GM10248 (cell line): Measurements from ENCODE around the gene FASTK.

Source experiments
- CTCF ChIA-PET: fragments of 300-600 bp; sonication (Branson Sonifier 250); formaldehyde crosslinking; extraction: SDS; loops from one replicate; lab custom pipeline; 2021; ENCODE audit warnings: antibody characterized with exemption; lab: Yijun Ruan, JAX
- POLR2A ChIA-PET: fragments of 350-650 bp; sonication (Branson Sonifier 250); formaldehyde crosslinking; extraction: SDS; loops from one replicate; lab custom pipeline; 2020; ENCODE audit warnings: antibody characterized with exemption; lab: Yijun Ruan, JAX
- DNase-seq: peaks from one replicate; pipeline ENCODE4 v3.0.0; 2012; ENCODE audit errors: extremely low spot score
- TF ChIP-seq, protein P1 (sequence below): IDR thresholded peaks from 2 replicates; pipeline ENCODE4 v1.5.1; 2012; ENCODE audit warnings: mild to moderate bottlenecking, low read depth; ENCODE audit errors: extremely low read depth, missing control alignments, control extremely low read depth

Gene FASTK

DNA sequence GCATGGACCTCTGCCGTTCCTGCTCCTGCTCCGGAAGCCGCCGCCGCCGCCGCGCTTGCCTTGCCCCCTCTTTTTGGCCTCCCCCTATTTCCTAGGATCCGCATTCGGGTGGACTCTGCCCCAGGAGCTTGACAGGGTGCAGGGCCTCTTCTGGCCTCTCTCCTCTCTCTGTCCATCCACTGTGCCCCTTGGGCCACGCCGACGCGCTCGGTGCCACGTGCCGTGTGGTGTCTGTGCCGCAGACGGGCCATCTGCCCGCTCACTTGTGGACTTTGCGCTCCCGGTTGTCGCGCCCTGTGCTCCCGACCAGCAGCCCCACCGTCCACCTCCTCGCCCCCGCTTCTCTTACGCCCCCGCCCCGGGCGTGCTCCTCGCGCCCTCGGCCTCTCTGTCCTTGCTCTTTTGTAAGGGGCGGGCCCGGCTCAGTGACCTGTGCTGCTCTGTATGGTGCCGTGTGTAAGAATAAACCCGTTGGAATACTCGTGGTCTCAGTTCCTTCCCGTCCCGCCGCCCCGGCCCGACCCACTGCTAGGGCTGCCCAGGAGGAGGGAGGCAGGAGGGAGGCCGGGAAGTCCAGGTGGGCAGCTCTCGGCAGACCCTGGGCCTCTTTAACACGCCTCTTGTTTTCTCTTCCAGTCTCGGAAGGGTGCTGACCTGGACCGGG lies 42.7 kb upstream of the FASTK start:
- POLR2A ChIA-PET, result no interaction called here
- TF ChIP-seq, protein P1, sequence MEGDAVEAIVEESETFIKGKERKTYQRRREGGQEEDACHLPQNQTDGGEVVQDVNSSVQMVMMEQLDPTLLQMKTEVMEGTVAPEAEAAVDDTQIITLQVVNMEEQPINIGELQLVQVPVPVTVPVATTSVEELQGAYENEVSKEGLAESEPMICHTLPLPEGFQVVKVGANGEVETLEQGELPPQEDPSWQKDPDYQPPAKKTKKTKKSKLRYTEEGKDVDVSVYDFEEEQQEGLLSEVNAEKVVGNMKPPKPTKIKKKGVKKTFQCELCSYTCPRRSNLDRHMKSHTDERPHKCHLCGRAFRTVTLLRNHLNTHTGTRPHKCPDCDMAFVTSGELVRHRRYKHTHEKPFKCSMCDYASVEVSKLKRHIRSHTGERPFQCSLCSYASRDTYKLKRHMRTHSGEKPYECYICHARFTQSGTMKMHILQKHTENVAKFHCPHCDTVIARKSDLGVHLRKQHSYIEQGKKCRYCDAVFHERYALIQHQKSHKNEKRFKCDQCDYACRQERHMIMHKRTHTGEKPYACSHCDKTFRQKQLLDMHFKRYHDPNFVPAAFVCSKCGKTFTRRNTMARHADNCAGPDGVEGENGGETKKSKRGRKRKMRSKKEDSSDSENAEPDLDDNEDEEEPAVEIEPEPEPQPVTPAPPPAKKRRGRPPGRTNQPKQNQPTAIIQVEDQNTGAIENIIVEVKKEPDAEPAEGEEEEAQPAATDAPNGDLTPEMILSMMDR, result no peak
- CTCF ChIA-PET, result interaction anchor here (0.6 to 3.8 kb wide), 45 partner anchors 10 to 759 kb away, joined by 3 to 49 read pairs (median 4); partner anchors contain the start of genes ASB10 and GBX1
- DNase-seq, result no peak

DNA sequence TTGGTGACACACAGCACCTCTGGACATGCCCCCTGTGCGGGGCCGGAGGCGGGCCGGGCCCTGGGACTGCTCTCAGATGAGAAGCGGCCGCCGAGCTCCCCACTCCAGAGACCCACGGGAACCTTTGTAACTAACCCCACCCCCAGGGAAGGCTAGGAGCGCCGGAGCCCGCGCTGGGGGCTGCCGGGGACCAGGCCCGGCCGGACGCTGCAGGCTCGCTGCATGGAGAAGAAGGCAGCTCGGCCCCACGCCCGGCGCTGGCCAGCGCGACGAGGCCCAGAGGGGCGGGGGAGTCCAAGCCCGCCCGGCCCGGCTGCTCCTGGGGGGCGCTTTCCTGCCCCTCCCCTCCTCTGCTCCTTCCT lies 42.2 kb upstream of the FASTK start:
- POLR2A ChIA-PET, result no interaction called here
- TF ChIP-seq, protein P1, result no peak
- DNase-seq, result no peak
- CTCF ChIA-PET, result interaction anchor here (1.3 to 3.8 kb wide), 4 partner anchors 10 to 181 kb away, joined by 3 to 49 read pairs (median 17); no protein-coding TSS in a partner anchor

DNA sequence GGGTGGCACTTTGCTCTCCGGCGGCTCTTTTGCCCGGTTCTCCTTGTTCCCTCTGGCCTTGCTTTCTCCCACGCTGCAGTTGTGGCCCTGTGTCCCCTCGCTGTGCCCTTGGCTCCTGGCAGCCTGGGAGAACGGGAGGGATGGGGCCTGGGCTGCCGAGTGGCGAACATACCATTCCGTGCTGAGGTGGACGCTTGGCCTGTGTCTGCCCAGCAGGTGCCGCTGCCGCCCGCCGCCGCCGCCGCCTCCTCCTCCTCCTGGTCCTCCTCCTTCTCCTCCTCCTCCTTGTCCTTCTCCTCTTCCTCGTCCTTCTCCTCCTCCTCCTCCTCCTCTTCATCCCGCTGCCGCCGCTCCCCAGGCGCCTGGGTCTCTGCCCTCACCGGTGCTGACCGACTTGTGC lies 41.7 kb upstream of the FASTK start:
- CTCF ChIA-PET, result interaction anchor here (2.6 to 3.8 kb wide), 2 partner anchors 9 to 18 kb away, joined by 14 to 49 read pairs; no protein-coding TSS in a partner anchor
- POLR2A ChIA-PET, result no interaction called here
- DNase-seq, result no peak
- TF ChIP-seq, protein P1, result no peak

DNA sequence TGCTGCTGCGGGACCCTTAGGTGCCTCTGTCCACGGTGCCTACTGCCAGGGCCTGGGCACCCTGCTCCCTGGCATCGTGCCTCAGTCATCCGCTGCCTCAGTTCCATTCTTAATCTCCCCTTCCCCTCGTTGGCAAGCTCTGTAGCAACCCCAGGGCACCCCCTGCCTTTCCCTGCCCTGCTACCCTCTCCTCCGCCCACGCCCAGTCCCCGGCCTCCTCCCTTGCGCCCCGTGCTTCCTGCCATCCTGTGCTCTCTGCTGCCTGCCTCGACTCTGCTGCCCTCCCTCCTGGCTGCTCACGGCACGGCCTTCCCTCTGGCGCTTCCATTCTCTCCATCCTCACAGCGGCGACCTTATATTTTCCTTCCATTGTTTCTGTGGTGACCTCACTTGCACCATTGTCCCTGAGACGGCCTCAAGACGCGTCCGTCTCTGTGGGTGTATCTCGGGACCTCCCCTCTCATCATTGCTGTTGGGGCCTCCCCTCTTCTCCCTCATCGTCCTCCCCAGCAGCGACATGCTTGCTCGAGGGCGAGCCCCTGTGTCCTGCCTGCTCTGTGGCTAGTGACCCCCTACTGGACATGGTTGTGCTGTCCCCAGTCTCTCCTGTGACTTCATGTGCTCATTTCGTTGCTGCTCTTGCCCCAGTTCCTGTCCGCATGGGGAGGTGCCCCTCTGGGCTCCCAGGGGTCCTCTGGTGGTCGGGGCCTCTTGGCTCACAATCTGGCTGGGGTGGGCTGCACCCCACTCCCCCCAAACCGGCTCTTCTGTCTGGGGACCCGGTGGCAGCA lies 41.0 kb upstream of the FASTK start:
- TF ChIP-seq, protein P1, result no peak
- DNase-seq, result no peak
- ChIA-PET CTCF (interaction anchor here (1.0 to 2.4 kb wide), 5 partner anchors 11 to 123 kb away, joined by 3 to 12 read pairs (median 3); no protein-coding TSS in a partner anchor), POLR2A (no interaction called here)

DNA sequence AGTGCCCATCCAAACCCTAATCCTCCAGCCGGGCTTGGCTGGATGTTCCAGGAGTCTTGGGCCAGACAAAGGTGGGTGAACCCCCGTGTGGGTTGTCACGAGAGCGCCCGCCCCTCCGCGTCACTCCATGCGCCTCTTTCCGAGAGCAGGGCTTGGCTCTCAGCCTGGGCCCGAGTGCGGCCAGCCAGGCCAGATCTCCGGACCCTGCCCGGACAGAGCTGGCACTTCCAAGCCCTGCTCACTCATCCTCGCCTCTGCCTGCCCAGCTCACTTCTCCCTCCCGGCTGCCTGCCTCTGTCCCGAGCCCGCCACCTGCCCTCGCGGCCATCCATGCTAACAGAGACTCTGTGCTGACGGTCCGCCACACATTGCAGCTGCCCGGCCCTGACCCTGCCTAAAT lies 40.3 kb upstream of the FASTK start:
- no peak for DNase-seq
- TF ChIP-seq, protein P1, result no peak
- ChIA-PET POLR2A (no interaction called here), CTCF (interaction anchor here (1.0 to 2.4 kb wide), 5 partner anchors 10 to 123 kb away, joined by 3 to 12 read pairs (median 3); no protein-coding TSS in a partner anchor)

DNA sequence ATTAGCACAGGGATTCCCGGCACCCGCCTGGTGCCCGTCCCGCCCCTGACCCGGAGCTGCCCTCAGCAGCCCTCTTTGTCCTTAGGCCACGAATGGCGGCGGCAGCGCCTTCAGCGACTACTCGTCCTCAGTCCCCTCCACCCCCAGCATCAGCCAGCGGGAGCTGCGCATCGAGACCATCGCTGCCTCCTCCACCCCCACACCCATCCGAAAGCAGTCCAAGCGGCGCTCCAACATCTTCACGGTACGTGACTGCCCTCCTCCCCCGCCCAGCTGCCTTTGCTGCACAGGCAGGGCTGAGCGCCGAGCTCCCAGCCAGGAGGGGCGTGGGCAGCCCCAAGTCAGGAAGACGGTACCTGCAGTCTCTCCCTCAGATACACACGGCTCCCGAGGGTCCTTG lies 39.3 kb upstream of the FASTK start:
- CTCF ChIA-PET, result interaction anchor here (1.0 to 2.4 kb wide), 7 partner anchors 9 to 126 kb away, joined by 3 to 12 read pairs (median 3); no protein-coding TSS in a partner anchor
- TF ChIP-seq, protein P1, result no peak
- POLR2A ChIA-PET, result no interaction called here
- DNase-seq, result no peak
